KOPT-K1 (cell line): ENCODE results near the gene YIPF5.

Experiments
- H3K27ac ChIP-seq: fragments of 200-600 bp; sonication (generic); 2 replicates; pipeline ENCODE4 v1.5.1; 2016; ENCODE audit warnings: antibody characterized with exemption, mild to moderate bottlenecking, low read depth, low read length; ENCODE audit not compliant: poor library complexity, severe bottlenecking
- H3K36me3 ChIP-seq: fragments of 200-600 bp; sonication (generic); 2 replicates; pipeline ENCODE4 v1.5.1; 2017; ENCODE audit warnings: antibody characterized with exemption, mild to moderate bottlenecking, low read length, moderate library complexity; ENCODE audit not compliant: insufficient read depth
- H3K9me3 ChIP-seq: fragments of 200-600 bp; sonication (generic); 2 replicates; pipeline ENCODE4 v1.5.1; 2017; ENCODE audit warnings: antibody characterized with exemption, low read length, mild to moderate bottlenecking; ENCODE audit not compliant: insufficient read depth, poor library complexity, severe bottlenecking

The YIPF5 gene

DNA sequence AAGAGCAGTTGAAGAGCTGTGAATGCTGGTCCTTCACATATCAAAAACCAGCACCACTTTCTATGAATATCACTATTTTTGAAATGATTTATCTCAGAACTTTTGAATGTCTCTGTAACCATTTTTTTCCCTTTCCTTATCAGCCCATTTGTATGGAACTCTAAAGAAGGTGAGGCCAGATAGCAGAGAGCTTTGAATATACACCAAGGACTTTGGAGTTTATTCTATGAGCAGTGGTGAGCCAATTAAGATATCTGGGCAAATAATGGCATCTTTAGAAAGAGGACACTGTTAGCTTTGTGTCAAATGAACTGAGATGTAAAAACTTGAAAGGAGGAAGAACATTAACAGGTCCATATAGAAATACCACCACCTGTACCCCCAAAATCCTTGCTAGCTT, 22.2 kb upstream of the YIPF5 start:
- no peaks in the 10 kb centered on the region for H3K36me3 ChIP-seq
- H3K27ac ChIP-seq: no peak overlapping the region
- H3K9me3 ChIP-seq: no peaks in the 10 kb centered on the region

DNA sequence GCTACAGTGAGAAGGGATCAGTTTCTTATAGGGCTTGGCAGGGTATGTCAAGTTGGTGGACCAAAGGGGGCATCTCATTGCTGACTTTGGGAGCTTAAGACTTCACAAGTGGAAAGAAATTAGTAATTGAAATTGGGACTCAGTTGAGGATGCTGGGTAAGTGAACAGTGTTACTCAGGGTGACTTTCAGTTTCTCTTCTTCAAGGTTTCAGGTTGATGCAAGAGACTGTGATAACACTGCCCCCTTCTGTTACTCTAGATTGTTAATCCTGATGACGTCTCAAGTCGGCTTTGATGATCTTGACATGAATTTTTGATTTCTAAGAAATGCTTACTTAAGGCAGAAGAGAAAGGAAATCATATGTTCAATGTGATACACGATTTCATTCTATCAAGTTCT, 21.5 kb upstream of the YIPF5 start:
- peak overlapping the region; percentile 44 for H3K27ac ChIP-seq
- H3K9me3 ChIP-seq: no peaks in the 10 kb centered on the region
- no peaks in the 10 kb centered on the region for H3K36me3 ChIP-seq

- Histone ChIP-seq H3K27ac (peak overlapping the region; percentile 44), H3K9me3 (no peaks in the 10 kb centered on the region), H3K36me3 (no peaks in the 10 kb centered on the region)
These were observed 21.1 kb upstream of the YIPF5 start for GRCh38 chr5:144191531-144191930.

DNA sequence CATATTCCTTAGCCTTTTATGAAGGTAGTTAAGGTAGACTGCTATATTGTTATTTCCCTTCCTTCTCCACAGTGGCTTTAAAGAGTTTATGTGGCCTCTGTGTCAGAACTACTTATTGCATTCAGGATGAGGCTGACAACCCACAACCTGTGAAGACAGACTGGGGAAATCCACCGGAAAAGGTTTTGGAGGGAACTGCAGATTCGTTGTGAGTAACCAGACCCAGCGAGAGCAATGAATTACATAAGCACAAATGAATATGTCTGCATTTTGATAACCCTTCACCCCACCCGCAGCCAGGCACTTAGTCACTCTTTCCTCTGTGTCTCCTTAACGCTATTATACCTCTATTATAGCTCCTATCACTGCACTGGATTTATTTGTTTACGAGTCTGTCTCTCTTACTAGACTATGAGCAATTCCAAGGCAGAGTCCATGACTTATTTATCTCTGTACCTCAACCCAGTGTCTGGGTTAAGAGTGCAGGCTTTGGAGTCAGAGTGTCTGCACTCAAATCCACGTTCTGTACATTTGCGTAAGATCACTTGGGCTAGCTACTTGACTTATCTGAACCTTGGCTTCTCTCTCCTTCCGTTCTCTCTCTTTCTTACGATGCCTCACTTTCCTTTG, 19.5 kb upstream of the YIPF5 start:
- Histone ChIP-seq H3K9me3 (no peaks in the 10 kb centered on the region), H3K36me3 (no peaks in the 10 kb centered on the region), H3K27ac (peak overlapping the region; percentile 53)

- Histone ChIP-seq H3K27ac (peak overlapping the region; percentile 39), H3K36me3 (no peaks in the 10 kb centered on the region), H3K9me3 (no peaks in the 10 kb centered on the region)
These were observed 17.3 kb upstream of the YIPF5 start for GRCh38 chr5:144187699-144188294.

DNA sequence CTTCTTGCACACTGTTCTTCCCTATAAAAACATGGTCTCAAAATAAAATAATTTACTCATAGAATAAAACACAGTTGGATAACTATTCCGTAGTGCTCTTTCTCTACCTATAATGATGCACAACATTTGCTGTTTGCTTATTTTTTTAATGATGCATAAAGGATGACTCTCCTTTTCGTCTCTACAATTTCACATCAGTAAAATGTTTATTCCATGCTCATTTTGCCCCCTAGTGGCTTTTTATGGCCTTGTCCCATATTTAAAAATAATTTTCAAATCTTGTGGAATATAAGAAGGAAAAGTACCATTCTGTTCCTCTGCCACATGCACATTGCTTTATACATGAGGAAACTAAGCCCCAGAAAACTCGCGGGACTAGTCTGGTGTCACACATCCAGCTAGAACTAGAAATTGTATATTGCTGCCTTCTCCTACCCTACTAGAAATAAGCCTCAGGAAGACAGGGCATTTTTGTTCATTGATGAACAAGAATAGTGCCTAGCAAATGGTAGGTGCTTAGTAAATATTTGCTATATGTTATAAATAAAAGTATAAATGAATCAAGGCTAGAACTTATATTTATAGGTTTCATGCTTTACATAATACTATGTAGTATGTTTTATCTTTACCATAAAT, 12.9 kb upstream of the YIPF5 start:
- Histone ChIP-seq H3K36me3 (no peaks in the 10 kb centered on the region), H3K27ac (no peak overlapping the region), H3K9me3 (no peaks in the 10 kb centered on the region)

- no peaks in the 10 kb centered on the region for H3K9me3 ChIP-seq
- H3K27ac ChIP-seq: no peak overlapping the region
These were observed 8.8 kb upstream of the YIPF5 start for GRCh38 chr5:144179226-144179625.

DNA sequence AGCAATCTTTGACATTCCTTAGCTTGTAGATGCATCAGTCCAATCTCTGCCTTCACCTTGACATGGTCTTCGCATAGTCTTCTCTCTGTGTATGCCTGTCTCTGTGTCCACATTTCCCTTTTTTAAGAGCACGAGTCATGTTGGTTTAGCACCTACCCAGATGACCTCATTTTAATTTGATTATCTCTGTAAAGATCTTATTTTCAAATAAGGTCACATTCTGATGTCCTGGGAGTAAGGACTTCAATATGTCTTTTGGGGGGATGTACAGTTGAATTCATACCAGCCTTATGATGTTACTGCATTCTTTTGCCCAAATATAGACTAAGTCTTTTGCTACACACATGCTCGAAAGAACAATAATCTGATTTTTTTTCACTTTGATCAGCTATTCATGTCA, 7.1 kb upstream of the YIPF5 start:
- H3K36me3 ChIP-seq: no peaks in the 10 kb centered on the region
- H3K27ac ChIP-seq: no peak overlapping the region
- no peaks in the 10 kb centered on the region for H3K9me3 ChIP-seq

More at GRCh38 chr5:144179226-144179625, 8.8 kb upstream of the YIPF5 start:
- H3K36me3 ChIP-seq: no peaks in the 10 kb centered on the region

DNA sequence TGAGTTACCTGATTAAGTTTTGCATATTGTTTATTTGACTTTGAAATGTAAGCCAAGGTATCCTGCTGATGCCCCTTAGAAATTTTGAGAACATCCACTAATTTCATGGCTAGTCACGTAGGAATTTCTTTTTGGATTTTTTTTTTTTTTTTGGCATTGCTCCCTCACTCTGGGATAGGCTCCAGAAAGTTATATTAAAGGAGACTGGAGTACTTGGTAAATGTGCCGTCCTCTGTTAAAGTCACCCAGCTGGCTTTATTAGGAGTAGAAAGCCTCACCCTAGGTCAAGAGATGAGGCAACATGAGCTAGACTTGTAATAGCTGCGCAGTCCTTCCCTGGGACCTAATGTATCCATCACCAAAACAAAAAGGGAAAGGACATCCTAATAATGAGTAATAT, 3.3 kb upstream of the YIPF5 start:
- no peaks in the 10 kb centered on the region for H3K36me3 ChIP-seq
- no peak overlapping the region for H3K27ac ChIP-seq
- H3K9me3 ChIP-seq: no peaks in the 10 kb centered on the region

GRCh38 chr5:144169904-144170275, 569 bp downstream of the YIPF5 start:
- H3K27ac ChIP-seq: peak overlapping the region; percentile 60
- H3K9me3 ChIP-seq: no peaks in the 10 kb centered on the region
- peaks cover 27% of the 10 kb centered on the region for H3K36me3 ChIP-seq

GRCh38 chr5:144167998-144168397, 2.5 kb downstream of the YIPF5 start:
- no peaks in the 10 kb centered on the region for H3K9me3 ChIP-seq
- H3K27ac ChIP-seq: no peak overlapping the region
- peaks cover 45% of the 10 kb centered on the region for H3K36me3 ChIP-seq

GRCh38 chr5:144166696-144167095, 3.8 kb downstream of the YIPF5 start:
- peaks cover 58% of the 10 kb centered on the region for H3K36me3 ChIP-seq
- H3K9me3 ChIP-seq: no peaks in the 10 kb centered on the region
- no peak overlapping the region for H3K27ac ChIP-seq

GRCh38 chr5:144162686-144163085, 7.8 kb downstream of the YIPF5 start:
- Histone ChIP-seq H3K36me3 (peaks cover 91% of the 10 kb centered on the region), H3K9me3 (no peaks in the 10 kb centered on the region), H3K27ac (no peak overlapping the region)

DNA sequence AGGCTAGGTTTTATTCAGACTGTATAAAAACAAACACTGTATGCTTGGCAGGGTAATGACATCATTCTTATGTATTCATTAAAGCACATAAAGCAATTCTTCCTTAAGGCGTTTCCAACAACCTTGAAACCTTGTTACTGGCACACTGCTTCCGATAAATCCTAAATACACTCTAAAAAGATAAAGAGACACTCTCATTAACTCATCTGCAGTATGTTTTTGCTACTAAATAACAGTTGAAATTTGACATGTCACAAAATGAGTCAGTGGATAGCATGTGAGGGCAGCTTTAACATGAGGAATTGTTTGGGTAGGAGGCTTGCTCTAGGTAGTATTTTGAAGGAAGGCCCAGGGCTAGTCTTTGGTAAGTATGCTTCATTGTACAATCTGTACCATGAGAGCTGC, 13.7 kb downstream of the YIPF5 start:
- Histone ChIP-seq H3K27ac (no peak overlapping the region), H3K9me3 (no peaks in the 10 kb centered on the region), H3K36me3 (peaks cover 48% of the 10 kb centered on the region)

DNA sequence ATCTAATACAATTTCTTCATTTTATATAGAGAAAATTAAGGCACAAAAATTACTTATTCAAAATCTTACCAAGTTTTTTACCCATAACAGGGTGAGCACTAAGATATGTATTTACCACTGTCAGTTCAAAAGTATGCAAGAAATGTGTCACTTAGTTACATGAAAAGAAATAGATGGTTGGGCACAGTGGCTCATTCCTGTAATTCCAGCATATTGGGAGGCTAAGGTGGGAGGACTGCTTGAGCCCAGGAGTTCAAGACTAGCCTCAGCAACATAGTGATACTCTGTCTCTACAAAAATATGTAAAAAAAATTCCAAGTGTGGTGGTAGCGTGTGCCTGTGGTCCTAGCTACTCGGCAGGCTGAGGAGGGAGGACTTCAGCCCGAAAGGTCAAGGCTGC, 19.4 kb downstream of the YIPF5 start:
- Histone ChIP-seq H3K36me3 (no peaks in the 10 kb centered on the region), H3K27ac (no peak overlapping the region), H3K9me3 (no peaks in the 10 kb centered on the region)
